Measurements from ENCODE around the gene BOD1L1.

Gene BOD1L1

GRCh38 chr4:13529128-13529919, 98.2 kb downstream of the BOD1L1 start:
- H3K4me3 ChIP-seq (ENCODE audit: low read depth, low read length): no peak overlapping the region

GRCh38 chr4:13528821-13529127, 98.8 kb downstream of the BOD1L1 start:
- peaks cover 45% of the 10 kb centered on the region for H3K4me1 ChIP-seq (ENCODE audit: control insufficient read depth, insufficient read depth, low read length)
- H3K4me3 ChIP-seq (ENCODE audit: low read depth, low read length): no peak overlapping the region
- no peaks in the 10 kb centered on the region for H3K36me3 ChIP-seq (ENCODE audit: control insufficient read depth, insufficient read depth, low read length)
- peaks cover 100% of the 10 kb centered on the region for H3K27me3 ChIP-seq (ENCODE audit: control insufficient read depth, insufficient read depth, low read length)
- peaks cover 9% of the 10 kb centered on the region for H3K9me3 ChIP-seq (ENCODE audit: control insufficient read depth, insufficient read depth, low read length)
- H3K27ac ChIP-seq (ENCODE audit: low read depth, low read length): no peak overlapping the region
- H3K9ac ChIP-seq (ENCODE audit: low read depth, low read length): no peak overlapping the region

More at GRCh38 chr4:13529128-13529919, 98.2 kb downstream of the BOD1L1 start:
- Histone ChIP-seq H3K36me3 (ENCODE audit: control insufficient read depth, insufficient read depth, low read length) (no peaks in the 10 kb centered on the region), H3K9ac (ENCODE audit: low read depth, low read length) (no peak overlapping the region), H3K27ac (ENCODE audit: low read depth, low read length) (no peak overlapping the region), H3K9me3 (ENCODE audit: control insufficient read depth, insufficient read depth, low read length) (peaks cover 4% of the 10 kb centered on the region), H3K27me3 (ENCODE audit: control insufficient read depth, insufficient read depth, low read length) (peaks cover 100% of the 10 kb centered on the region), H3K4me1 (ENCODE audit: control insufficient read depth, insufficient read depth, low read length) (peaks cover 50% of the 10 kb centered on the region)

GRCh38 chr4:13527981-13528820, 99.3 kb downstream of the BOD1L1 start:
- Histone ChIP-seq H3K27ac (ENCODE audit: low read depth, low read length) (no peak overlapping the region), H3K36me3 (ENCODE audit: control insufficient read depth, insufficient read depth, low read length) (no peaks in the 10 kb centered on the region), H3K9me3 (ENCODE audit: control insufficient read depth, insufficient read depth, low read length) (peaks cover 9% of the 10 kb centered on the region), H3K4me1 (ENCODE audit: control insufficient read depth, insufficient read depth, low read length) (peaks cover 46% of the 10 kb centered on the region), H3K27me3 (ENCODE audit: control insufficient read depth, insufficient read depth, low read length) (peaks cover 100% of the 10 kb centered on the region), H3K4me3 (ENCODE audit: low read depth, low read length) (no peak overlapping the region), H3K9ac (ENCODE audit: low read depth, low read length) (no peak overlapping the region)

- Histone ChIP-seq H3K4me3 (ENCODE audit: low read depth, low read length) (no peak overlapping the region), H3K9me3 (ENCODE audit: control insufficient read depth, insufficient read depth, low read length) (peaks cover 9% of the 10 kb centered on the region), H3K4me1 (ENCODE audit: control insufficient read depth, insufficient read depth, low read length) (peaks cover 48% of the 10 kb centered on the region)
These were observed 100.1 kb downstream of the BOD1L1 start for GRCh38 chr4:13527192-13527980.

GRCh38 chr4:13526658-13527057, 100.9 kb downstream of the BOD1L1 start:
- Histone ChIP-seq H3K36me3 (ENCODE audit: control insufficient read depth, insufficient read depth, low read length) (no peaks in the 10 kb centered on the region), H3K27ac (ENCODE audit: low read depth, low read length) (no peak overlapping the region), H3K27me3 (ENCODE audit: control insufficient read depth, insufficient read depth, low read length) (peaks cover 100% of the 10 kb centered on the region), H3K9ac (ENCODE audit: low read depth, low read length) (no peak overlapping the region), H3K9me3 (ENCODE audit: control insufficient read depth, insufficient read depth, low read length) (peaks cover 9% of the 10 kb centered on the region), H3K4me3 (ENCODE audit: low read depth, low read length) (no peak overlapping the region), H3K4me1 (ENCODE audit: control insufficient read depth, insufficient read depth, low read length) (peaks cover 48% of the 10 kb centered on the region)

More at GRCh38 chr4:13527192-13527980, 100.1 kb downstream of the BOD1L1 start:
- Histone ChIP-seq H3K27me3 (ENCODE audit: control insufficient read depth, insufficient read depth, low read length) (peaks cover 100% of the 10 kb centered on the region), H3K9ac (ENCODE audit: low read depth, low read length) (no peak overlapping the region), H3K27ac (ENCODE audit: low read depth, low read length) (no peak overlapping the region), H3K36me3 (ENCODE audit: control insufficient read depth, insufficient read depth, low read length) (no peaks in the 10 kb centered on the region)

- H3K4me3 ChIP-seq (ENCODE audit: low read depth, low read length): no peak overlapping the region
- H3K36me3 ChIP-seq (ENCODE audit: control insufficient read depth, insufficient read depth, low read length): no peaks in the 10 kb centered on the region
- H3K9me3 ChIP-seq (ENCODE audit: control insufficient read depth, insufficient read depth, low read length): peaks cover 9% of the 10 kb centered on the region
- no peak overlapping the region for H3K27ac ChIP-seq (ENCODE audit: low read depth, low read length)
- H3K4me1 ChIP-seq (ENCODE audit: control insufficient read depth, insufficient read depth, low read length): peaks cover 38% of the 10 kb centered on the region
- H3K9ac ChIP-seq (ENCODE audit: low read depth, low read length): no peak overlapping the region
- peaks cover 100% of the 10 kb centered on the region for H3K27me3 ChIP-seq (ENCODE audit: control insufficient read depth, insufficient read depth, low read length)
These were observed 101.8 kb downstream of the BOD1L1 start for GRCh38 chr4:13525606-13526281.

GRCh38 chr4:13524504-13525243, 102.9 kb downstream of the BOD1L1 start:
- no peaks in the 10 kb centered on the region for H3K36me3 ChIP-seq (ENCODE audit: control insufficient read depth, insufficient read depth, low read length)
- H3K9me3 ChIP-seq (ENCODE audit: control insufficient read depth, insufficient read depth, low read length): peaks cover 9% of the 10 kb centered on the region
- H3K9ac ChIP-seq (ENCODE audit: low read depth, low read length): no peak overlapping the region
- peaks cover 100% of the 10 kb centered on the region for H3K27me3 ChIP-seq (ENCODE audit: control insufficient read depth, insufficient read depth, low read length)
- peaks cover 28% of the 10 kb centered on the region for H3K4me1 ChIP-seq (ENCODE audit: control insufficient read depth, insufficient read depth, low read length)
- no peak overlapping the region for H3K27ac ChIP-seq (ENCODE audit: low read depth, low read length)
- H3K4me3 ChIP-seq (ENCODE audit: low read depth, low read length): no peak overlapping the region

GRCh38 chr4:13523591-13524503, 103.7 kb downstream of the BOD1L1 start:
- peaks cover 31% of the 10 kb centered on the region for H3K4me1 ChIP-seq (ENCODE audit: control insufficient read depth, insufficient read depth, low read length)
- peaks cover 100% of the 10 kb centered on the region for H3K27me3 ChIP-seq (ENCODE audit: control insufficient read depth, insufficient read depth, low read length)
- no peak overlapping the region for H3K9ac ChIP-seq (ENCODE audit: low read depth, low read length)
- no peak overlapping the region for H3K4me3 ChIP-seq (ENCODE audit: low read depth, low read length)
- no peak overlapping the region for H3K27ac ChIP-seq (ENCODE audit: low read depth, low read length)
- peaks cover 9% of the 10 kb centered on the region for H3K9me3 ChIP-seq (ENCODE audit: control insufficient read depth, insufficient read depth, low read length)
- H3K36me3 ChIP-seq (ENCODE audit: control insufficient read depth, insufficient read depth, low read length): no peaks in the 10 kb centered on the region

- H3K4me1 ChIP-seq (ENCODE audit: control insufficient read depth, insufficient read depth, low read length): peaks cover 28% of the 10 kb centered on the region
- peak overlapping the region; percentile 54; the same call in 1 of the 2 replicates for H3K4me3 ChIP-seq (ENCODE audit: low read depth, low read length)
- H3K27ac ChIP-seq (ENCODE audit: low read depth, low read length): no peak overlapping the region
- no peaks in the 10 kb centered on the region for H3K36me3 ChIP-seq (ENCODE audit: control insufficient read depth, insufficient read depth, low read length)
- peaks cover 9% of the 10 kb centered on the region for H3K9me3 ChIP-seq (ENCODE audit: control insufficient read depth, insufficient read depth, low read length)
- peaks cover 96% of the 10 kb centered on the region for H3K27me3 ChIP-seq (ENCODE audit: control insufficient read depth, insufficient read depth, low read length)
- no peak overlapping the region for H3K9ac ChIP-seq (ENCODE audit: low read depth, low read length)
These were observed 104.4 kb downstream of the BOD1L1 start for GRCh38 chr4:13523105-13523477.

Data from HUES48 (cell line).